RWPE2 (cell line): ENCODE results near the gene EBF4.
"Not testable (repeated sequence)": the region's sequence is repeated elsewhere in the genome, so short reads cannot be mapped to it uniquely, and the experiment has no call there.

ENCODE experiments used
- ATAC-seq: fragments of 200-7000 bp; cut with Tn5 transposase; 3 replicates; pipeline ENCODE4 v1.9.1; 2021; ENCODE audit warnings: low read depth
- DNase-seq: peaks from one replicate; pipeline ENCODE4 v3.0.0-alpha.2; 2020; ENCODE audit warnings: low spot score
- H3K27ac ChIP-seq: fragments of 450-650 bp; 2 replicates; pipeline ENCODE4 v1.5.1; 2017; ENCODE audit warnings: mild to moderate bottlenecking; ENCODE audit not compliant: poor library complexity, severe bottlenecking
- H3K27me3 ChIP-seq: fragments of 250-450 bp; sonication (Bioruptor Pico); 2 replicates; pipeline ENCODE4 v1.5.1; 2021; ENCODE audit warnings: mild to moderate bottlenecking, moderate library complexity; ENCODE audit not compliant: insufficient read depth, poor library complexity, severe bottlenecking
- H3K36me3 ChIP-seq: fragments of 250-450 bp; sonication (Bioruptor Pico); 2 replicates; pipeline ENCODE4 v1.5.1; 2020; ENCODE audit warnings: low read depth, mild to moderate bottlenecking, moderate library complexity
- H3K4me1 ChIP-seq: fragments of 250-450 bp; sonication (Bioruptor Pico); 2 replicates; pipeline ENCODE4 v1.5.1; 2021; ENCODE audit warnings: mild to moderate bottlenecking, moderate library complexity; ENCODE audit not compliant: insufficient read depth, poor library complexity, severe bottlenecking
- H3K4me3 ChIP-seq: fragments of 250-450 bp; sonication (Bioruptor Pico); 2 replicates; pipeline ENCODE4 v1.5.1; 2021; ENCODE audit warnings: mild to moderate bottlenecking, moderate library complexity; ENCODE audit not compliant: severe bottlenecking
- H3K9me3 ChIP-seq: fragments of 250-450 bp; sonication (Bioruptor Pico); 2 replicates; pipeline ENCODE4 v1.5.1; 2021; ENCODE audit warnings: mild to moderate bottlenecking, moderate library complexity; ENCODE audit not compliant: severe bottlenecking
- TF ChIP-seq, protein P1 (sequence below): fragments of 450-650 bp; IDR thresholded peaks from one replicate; pipeline ENCODE4 v1.5.1; 2017; ENCODE audit warnings: mild to moderate bottlenecking, moderate library complexity; ENCODE audit not compliant: poor library complexity, severe bottlenecking

The EBF4 gene

DNA sequence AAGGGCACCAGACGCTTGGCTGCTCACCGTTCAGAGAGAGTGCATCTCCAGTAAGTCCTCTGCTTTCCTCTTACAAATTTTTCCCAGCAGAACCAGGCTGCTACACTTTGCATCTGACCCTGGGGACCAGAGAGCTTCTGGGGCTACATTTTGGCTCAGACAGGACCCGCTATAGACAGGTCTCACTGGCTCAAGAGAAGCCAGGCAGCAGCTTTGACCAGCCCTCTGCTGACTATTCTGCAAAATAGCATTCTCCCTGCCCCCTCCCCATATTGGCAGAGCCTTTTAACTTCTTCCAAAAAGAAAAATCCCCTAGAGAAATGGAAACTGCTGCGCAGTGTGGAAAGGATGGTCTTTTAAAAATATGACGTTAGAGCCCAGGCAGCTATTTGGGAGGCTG lies 70.6 kb downstream of the EBF4 start:
- DNase-seq = no peak
- ATAC-seq = no peak
- Histone ChIP-seq H3K36me3 (no peaks in the 10 kb centered on the region), H3K4me1 (peaks cover 3% of the 10 kb centered on the region), H3K27me3 (no peaks in the 10 kb centered on the region), H3K4me3 (no peak overlapping the region), H3K9me3 (no peaks in the 10 kb centered on the region), H3K27ac (no peak overlapping the region)
- TF ChIP-seq, protein P1, sequence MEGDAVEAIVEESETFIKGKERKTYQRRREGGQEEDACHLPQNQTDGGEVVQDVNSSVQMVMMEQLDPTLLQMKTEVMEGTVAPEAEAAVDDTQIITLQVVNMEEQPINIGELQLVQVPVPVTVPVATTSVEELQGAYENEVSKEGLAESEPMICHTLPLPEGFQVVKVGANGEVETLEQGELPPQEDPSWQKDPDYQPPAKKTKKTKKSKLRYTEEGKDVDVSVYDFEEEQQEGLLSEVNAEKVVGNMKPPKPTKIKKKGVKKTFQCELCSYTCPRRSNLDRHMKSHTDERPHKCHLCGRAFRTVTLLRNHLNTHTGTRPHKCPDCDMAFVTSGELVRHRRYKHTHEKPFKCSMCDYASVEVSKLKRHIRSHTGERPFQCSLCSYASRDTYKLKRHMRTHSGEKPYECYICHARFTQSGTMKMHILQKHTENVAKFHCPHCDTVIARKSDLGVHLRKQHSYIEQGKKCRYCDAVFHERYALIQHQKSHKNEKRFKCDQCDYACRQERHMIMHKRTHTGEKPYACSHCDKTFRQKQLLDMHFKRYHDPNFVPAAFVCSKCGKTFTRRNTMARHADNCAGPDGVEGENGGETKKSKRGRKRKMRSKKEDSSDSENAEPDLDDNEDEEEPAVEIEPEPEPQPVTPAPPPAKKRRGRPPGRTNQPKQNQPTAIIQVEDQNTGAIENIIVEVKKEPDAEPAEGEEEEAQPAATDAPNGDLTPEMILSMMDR = no peak

DNA sequence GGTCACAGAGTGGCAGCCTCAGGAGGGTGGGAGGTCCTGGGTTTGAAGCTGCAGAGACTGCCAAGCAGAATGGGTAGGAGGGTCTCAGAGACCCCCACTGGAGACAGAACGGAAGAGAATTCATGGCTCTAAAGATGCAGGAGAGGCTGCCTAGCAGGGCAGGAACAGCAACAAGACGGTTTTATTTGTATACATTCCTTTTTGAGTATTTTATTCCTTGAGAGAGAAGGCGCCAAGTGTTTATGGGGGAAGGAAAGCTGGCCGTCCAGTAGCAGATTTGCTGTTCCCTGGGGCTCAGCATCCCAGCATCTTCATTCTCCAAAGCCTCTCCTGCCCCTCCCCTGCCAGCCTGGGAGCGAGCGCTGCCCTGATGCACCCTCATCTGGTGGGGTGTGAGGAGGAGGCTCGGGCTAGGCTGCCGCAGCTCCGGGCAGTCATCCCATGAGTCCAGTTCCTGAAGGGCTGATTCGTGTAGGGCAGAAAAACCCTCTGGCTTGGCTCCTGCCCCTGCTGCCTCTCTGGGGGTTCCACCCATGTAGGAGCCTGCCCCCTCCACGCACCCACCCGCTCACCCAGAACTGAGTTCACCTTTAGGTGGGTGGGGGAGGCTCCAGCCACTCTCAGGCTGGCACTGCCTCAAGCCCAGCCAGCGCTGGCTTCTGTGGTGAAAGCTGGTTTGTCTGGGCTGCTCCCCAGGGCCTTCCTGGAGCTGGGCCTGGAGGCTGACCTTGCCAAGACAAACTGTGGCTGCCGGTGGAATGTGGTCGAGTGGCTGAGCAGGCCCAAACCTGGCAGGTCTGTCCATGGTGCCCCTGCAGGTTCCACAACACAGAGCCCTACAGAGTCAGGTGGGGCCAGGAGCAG lies 75.4 kb downstream of the EBF4 start:
- DNase-seq = no peak
- Histone ChIP-seq H3K4me3 (no peak overlapping the region), H3K4me1 (peaks cover 6% of the 10 kb centered on the region), H3K36me3 (no peaks in the 10 kb centered on the region), H3K27ac (no peak overlapping the region), H3K9me3 (peaks cover 2% of the 10 kb centered on the region), H3K27me3 (no peaks in the 10 kb centered on the region)
- TF ChIP-seq, protein P1 = no peak
- ATAC-seq = peak; percentile 92

DNA sequence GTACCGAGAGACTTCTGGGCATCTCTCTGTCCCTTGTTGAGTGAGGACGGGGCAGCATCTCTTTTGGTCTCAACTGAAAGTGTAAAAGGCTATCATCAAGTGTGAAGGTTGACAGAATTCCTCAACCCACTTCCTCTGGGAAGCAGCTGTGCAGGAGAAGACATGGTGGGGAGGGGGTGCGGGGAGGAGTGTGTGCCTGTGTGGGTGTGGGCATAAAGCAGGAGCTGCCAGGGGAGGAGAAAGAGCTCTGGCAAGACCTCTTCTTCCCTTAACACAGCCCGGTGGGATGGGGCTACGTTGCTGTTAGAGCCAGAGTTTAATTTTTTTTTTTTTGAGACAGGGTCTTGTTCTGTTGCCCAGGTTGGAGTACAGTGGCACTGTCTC lies 76.0 kb downstream of the EBF4 start:
- Histone ChIP-seq H3K27me3 (no peaks in the 10 kb centered on the region), H3K4me3 (no peak overlapping the region), H3K36me3 (no peaks in the 10 kb centered on the region), H3K4me1 (peaks cover 6% of the 10 kb centered on the region), H3K9me3 (peaks cover 2% of the 10 kb centered on the region), H3K27ac (no peak overlapping the region)
- TF ChIP-seq, protein P1 = no peak
- no peak for ATAC-seq
- DNase-seq = no peak

DNA sequence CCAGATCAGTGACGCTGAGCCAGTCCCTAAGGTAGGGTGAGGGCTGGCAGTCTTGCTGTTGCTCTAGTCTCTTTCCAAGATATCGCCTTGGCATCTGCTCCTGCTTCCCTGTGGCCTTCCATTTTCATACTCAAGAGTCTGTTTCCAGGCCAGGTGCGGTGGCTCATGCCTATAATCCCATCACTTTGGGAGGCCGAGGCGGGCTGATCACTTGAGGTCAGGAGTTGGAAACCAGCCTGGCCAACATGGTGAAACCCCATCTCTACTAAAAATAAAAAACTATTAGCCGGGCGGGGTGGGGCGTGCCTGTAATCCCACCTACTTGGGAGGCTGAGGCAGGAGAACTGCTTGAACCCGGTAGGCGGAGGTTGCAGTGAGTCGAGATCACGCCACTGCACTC lies 77.5 kb downstream of the EBF4 start:
- not testable (repeated sequence) for H3K27ac ChIP-seq, DNase-seq, ATAC-seq, H3K4me3 ChIP-seq, H3K27me3 ChIP-seq, H3K4me1 ChIP-seq, H3K9me3 ChIP-seq, H3K36me3 ChIP-seq

DNA sequence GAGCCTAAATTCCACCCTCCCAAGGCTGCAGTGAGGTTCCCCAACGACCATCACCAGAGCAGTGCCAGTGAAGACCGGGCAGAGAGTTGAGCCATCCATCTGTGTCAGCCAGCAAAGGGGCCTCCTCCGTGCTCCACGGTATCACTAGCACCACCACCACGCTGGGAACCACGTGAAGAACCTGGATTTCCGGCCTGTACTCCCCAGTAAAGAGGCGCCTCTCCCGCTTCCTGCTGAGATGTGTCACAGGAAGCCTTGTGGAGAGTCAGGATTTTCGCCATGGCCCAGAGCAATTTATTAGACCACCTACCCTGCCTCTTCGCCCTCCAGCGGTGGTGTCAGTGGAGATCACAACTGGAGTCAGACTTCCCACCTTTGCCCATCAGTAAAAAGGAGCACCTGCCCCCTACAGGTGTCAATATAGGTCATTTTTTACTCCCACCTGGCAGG lies 79.1 kb downstream of the EBF4 start:
- Histone ChIP-seq H3K4me1 (peaks cover 6% of the 10 kb centered on the region), H3K27ac (no peak overlapping the region), H3K36me3 (no peaks in the 10 kb centered on the region), H3K9me3 (peaks cover 2% of the 10 kb centered on the region), H3K4me3 (no peak overlapping the region), H3K27me3 (no peaks in the 10 kb centered on the region)
- ATAC-seq (0 out of 3 replicates have a peak, but pooled peaks have one; percentile 10), DNase-seq (no peak)
- TF ChIP-seq, protein P1 = no peak
